Measurements from ENCODE around the gene CYP27C1.

DNA sequence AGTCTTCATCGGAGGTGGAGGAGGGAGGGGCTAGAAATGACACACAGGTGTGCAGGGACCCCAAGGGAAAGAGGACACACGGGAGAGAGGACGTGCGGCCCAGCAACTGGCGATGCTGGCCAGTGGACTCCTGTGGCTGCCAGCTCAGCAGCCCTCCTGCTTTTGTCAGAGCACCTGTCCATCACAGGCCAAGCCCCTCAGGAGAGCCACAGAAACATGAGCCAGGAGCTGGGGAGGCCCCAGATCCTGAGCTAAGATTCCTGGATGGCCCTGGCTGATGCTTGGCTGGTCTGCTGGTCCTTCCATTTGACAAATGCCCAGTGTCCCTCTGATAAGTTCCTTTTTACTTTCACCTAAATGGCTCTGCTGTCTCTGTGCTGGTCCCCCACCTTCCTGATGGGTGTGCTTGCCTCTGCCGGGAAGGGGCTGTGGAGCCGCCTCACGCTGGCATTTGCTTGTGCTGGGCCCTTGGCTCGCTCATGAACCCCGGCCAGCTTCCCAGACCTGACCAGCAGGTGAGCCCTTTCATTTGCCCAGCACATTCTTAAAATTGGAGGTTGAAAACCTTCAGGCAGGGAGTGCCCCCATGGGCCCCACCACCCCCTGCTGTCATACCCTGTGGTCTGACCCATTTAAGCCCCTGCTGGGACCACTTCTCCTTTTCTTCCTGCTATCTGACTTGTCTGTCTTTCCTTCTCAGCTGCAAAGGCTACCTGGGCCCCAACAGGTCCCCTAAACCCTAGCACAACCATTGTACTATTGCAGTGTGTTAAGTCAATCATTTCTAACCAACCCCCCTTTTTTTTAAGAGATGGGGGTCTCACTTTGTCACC, 37.3 kb downstream of the CYP27C1 start:
- TF ChIP-seq CTCF (IDR thresholded peaks at IDR 0.05) = no peak
- TF ChIP-seq POLR2A (IDR thresholded peaks at IDR 0.05) = no peak
